Measurements from ENCODE around the gene NEK8.

The NEK8 gene

GRCh38 chr17:28744972-28745785, 16.6 kb downstream of the NEK8 start:
- peak in 2 of 5 donors; percentile 23 to 51 for DNase-seq

GRCh38 chr17:28745786-28746411, 17.3 kb downstream of the NEK8 start:
- no peak for DNase-seq

- DNase-seq: no peak
Measured at GRCh38 chr17:28746611-28747050, 18.0 kb downstream of the NEK8 start.

- no peak for DNase-seq
Measured at GRCh38 chr17:28747051-28747691, 18.6 kb downstream of the NEK8 start.

GRCh38 chr17:28747801-28748750, 19.5 kb downstream of the NEK8 start:
- no peak for DNase-seq

- DNase-seq: no peak
Measured at GRCh38 chr17:28748852-28749515, 20.4 kb downstream of the NEK8 start.

GRCh38 chr17:28749516-28750177, 21.1 kb downstream of the NEK8 start:
- DNase-seq: no peak

GRCh38 chr17:28750178-28751047, 21.8 kb downstream of the NEK8 start:
- peak; percentile 76 to 88 (median 84) for DNase-seq

GRCh38 chr17:28751600-28752366, 23.2 kb downstream of the NEK8 start:
- no peak for DNase-seq

GRCh38 chr17:28755486-28755885, 26.9 kb downstream of the NEK8 start:
- no peak for DNase-seq

- DNase-seq: no peak
Measured at GRCh38 chr17:28756049-28756804, 27.6 kb downstream of the NEK8 start.

- DNase-seq: no peak
Measured at GRCh38 chr17:28758411-28759121, 30.0 kb downstream of the NEK8 start.

- no peak for DNase-seq
Measured at GRCh38 chr17:28759256-28759865, 30.8 kb downstream of the NEK8 start.

GRCh38 chr17:28760601-28761562, 32.3 kb downstream of the NEK8 start:
- DNase-seq: no peak

GRCh38 chr17:28763137-28763799, 34.7 kb downstream of the NEK8 start:
- DNase-seq: no peak

GRCh38 chr17:28763804-28764266, 35.2 kb downstream of the NEK8 start:
- DNase-seq: peak; percentile 48 to 76 (median 62)
